ENCODE data around the gene CPXM2. TPM values are rescaled to one million over a fixed set of nuclear protein-coding genes. Genes with fewer than 3 reads are reported as not detected.

The CPXM2 gene
- total RNA-seq, 1 experiment from 2014 or later, result 0.12 TPM

- H2AFZ ChIP-seq (ENCODE audit: low read depth, low read length, poor library complexity, severe bottlenecking), result no peak overlapping the region
- RAD21 ChIA-PET (ENCODE audit: low non-redundant PET in 1 of 2, low total read pairs in 2 of 2, uncharacterized antibody in 2 of 2, unreplicated experiment in 2 of 2), result no interaction called here
- POLR2A ChIA-PET, result no interaction called here
- no peaks in the 10 kb centered on the region for H3K36me3 ChIP-seq (ENCODE audit: control insufficient read depth in 1 of 2, insufficient read depth in 2 of 2, low read length in 2 of 2)
- H3K9me2 ChIP-seq (ENCODE audit: insufficient read depth), result no peaks in the 10 kb centered on the region
- H3K79me2 ChIP-seq (ENCODE audit: insufficient read depth, low read length), result no peaks in the 10 kb centered on the region
- H3K27me3 ChIP-seq (ENCODE audit: insufficient read depth, low read length), result peaks cover under 1% of the 10 kb centered on the region; the same call in 1 of the 2 replicates
- CTCF ChIA-PET, result no interaction called here
- no TSS peak for BruUV-seq (replicated peaks)
- intact Hi-C loops (cut with micrococcal nuclease), result no loop called here
- H3K9me3 ChIP-seq (ENCODE audit: control insufficient read depth in 1 of 2, insufficient read depth in 1 of 2, low read depth in 1 of 2, low read length in 2 of 2), result peaks cover 0 to 5% of the 10 kb centered on the region in 2 experiments; a peak in 1 of 4 replicates
- H4K20me1 ChIP-seq (ENCODE audit: insufficient read depth), result no peaks in the 10 kb centered on the region
- no peak overlapping the region for H3K9ac ChIP-seq (ENCODE audit: low read length)
- DNase-seq (ENCODE audit: low read depth, low spot score), result no peak
- no peak for ATAC-seq
- no peak overlapping the region for H3K27ac ChIP-seq (ENCODE audit: low read depth, low read length)
- no peak overlapping the region for H3K4me3 ChIP-seq (replicated peaks in 1 of 2; ENCODE audit: low read depth in 1 of 2, low read length in 2 of 2)
- no peak overlapping the region for H3K4me2 ChIP-seq (ENCODE audit: low read length)
- no peak for TF ChIP-seq EGR1 (IDR thresholded peaks at IDR 0.05; ENCODE audit: low read depth)
- no peak for TF ChIP-seq MAX (IDR thresholded peaks at IDR 0.05)
- no peak for TF ChIP-seq TCF7L2 (IDR thresholded peaks at IDR 0.05; ENCODE audit: borderline replicate concordance, extremely low read depth, insufficient read depth, insufficient read length)
- TF ChIP-seq REST (IDR thresholded peaks at IDR 0.05; ENCODE audit: low read depth), result no peak
- no peak for TF ChIP-seq CBX3 (IDR thresholded peaks at IDR 0.05; ENCODE audit: low read depth)
- TF ChIP-seq POLR2AphosphoS5 (IDR thresholded peaks at IDR 0.05; ENCODE audit: low read depth, low read length), result no peak
- TF ChIP-seq SRF (IDR thresholded peaks at IDR 0.05; ENCODE audit: low read depth), result no peak
- TF ChIP-seq YY1 (IDR thresholded peaks at IDR 0.05; ENCODE audit: extremely low read depth, insufficient replicate concordance, low read depth, low read length), result no peak
- TF ChIP-seq CTCF (IDR thresholded peaks at IDR 0.05 in 2 of 3, conservative IDR thresholded peaks at IDR 0.05 in 1 of 3; ENCODE audit: borderline replicate concordance in 1 of 3, insufficient read depth in 1 of 3, low read depth in 2 of 3, low read length in 2 of 3), result no peak
- no peak for TF ChIP-seq ZBTB33 (IDR thresholded peaks at IDR 0.05; ENCODE audit: extremely low read depth, insufficient replicate concordance, low read length)
- no peak for TF ChIP-seq ZNF274 (IDR thresholded peaks at IDR 0.05; ENCODE audit: low read depth, low read length)
- no peak for TF ChIP-seq ATF3 (IDR thresholded peaks at IDR 0.05)
- no peaks in the 10 kb centered on the region for H3K4me1 ChIP-seq (ENCODE audit: control insufficient read depth in 1 of 2, insufficient read depth in 2 of 2, low read length in 2 of 2)
These were observed 11.9 kb downstream of the CPXM2 start for GRCh38 chr10:123879606-123880257.

All from HCT116 (cell line).